SK-N-SH (cell line): Measurements from ENCODE around the gene FUNDC2. TPM values are rescaled to one million over a fixed set of nuclear protein-coding genes. Genes with fewer than 3 reads are reported as not detected.

Source experiments
- CTCF ChIA-PET: fragments of 300-600, 350-600 bp; formaldehyde crosslinking; extraction: SDS; loops from one replicate; lab custom pipeline; 2021; lab: Yijun Ruan, JAX
- POLR2A ChIA-PET: fragments of 350-600 bp; sonication (Branson Sonifier 250); formaldehyde crosslinking; extraction: SDS; loops from one replicate; lab custom pipeline; 2020; ENCODE audit warnings: antibody characterized with exemption, inconsistent platforms; lab: Yijun Ruan, JAX
- DNase-seq: peaks from one replicate; pipeline ENCODE4 v3.0.0; 2012
- H2AFZ ChIP-seq: fragments of 200-600 bp; sonication (generic); 2 replicates; pipeline ENCODE4 v1.8.1; 2016; ENCODE audit warnings: antibody characterized with exemption, mild to moderate bottlenecking, low read depth
- H3F3A ChIP-seq: fragments of 200-600 bp; sonication (generic); replicated peaks from 2 replicates; pipeline ENCODE3; 2016; ENCODE audit warnings: antibody characterized with exemption, mild to moderate bottlenecking; ENCODE audit not compliant: insufficient read depth
- H3K27ac ChIP-seq, 2 experiments: fragments of 200-500 bp in 1 of 2; fragments of 200-600 bp in 1 of 2; sonication (Bioruptor generic) in 1 of 2; sonication (generic), shearing (Covaris generic) in 1 of 2; 2 replicates each; pipeline versions ENCODE4 v1.5.1 to v1.6.1; 2014 to 2016; ENCODE audit warnings: low read depth in 2 of 2, inconsistent platforms in 1 of 2, low read length in 1 of 2, mild to moderate bottlenecking in 1 of 2, mixed read lengths in 1 of 2
- H3K27me3 ChIP-seq: fragments of 200-600 bp; sonication (generic), shearing (Covaris generic); 2 replicates; pipeline ENCODE4 v1.6.1; 2016; ENCODE audit warnings: mixed run types; ENCODE audit not compliant: insufficient read depth
- H3K36me3 ChIP-seq, 2 experiments: fragments of 200-500 bp in 1 of 2; fragments of 200-600 bp in 1 of 2; sonication (Bioruptor generic) in 1 of 2; sonication (generic) in 1 of 2; replicated peaks in 1 of 2; 2 replicates each; pipeline versions ENCODE3 to v1.5.1; 2014 to 2016; ENCODE audit warnings: low read length in 1 of 2, mild to moderate bottlenecking in 1 of 2; ENCODE audit not compliant: insufficient read depth in 2 of 2, control insufficient read depth in 1 of 2
- H3K4me1 ChIP-seq, 2 experiments: fragments of 200-500 bp in 1 of 2; fragments of 200-600 bp in 1 of 2; sonication (Bioruptor generic) in 1 of 2; sonication (generic), shearing (Covaris generic) in 1 of 2; 2 replicates each; pipeline versions ENCODE4 v1.5.1 to v1.6.1; 2014 to 2016; ENCODE audit warnings: low read depth in 1 of 2, low read length in 1 of 2, mixed run types in 1 of 2; ENCODE audit not compliant: insufficient read depth in 2 of 2, control insufficient read depth in 1 of 2
- H3K4me2 ChIP-seq: fragments of 200-600 bp; sonication (generic), shearing (Covaris generic); 2 replicates; pipeline ENCODE4 v1.6.1; 2017; ENCODE audit warnings: mixed run types
- H3K4me3 ChIP-seq, 2 experiments: fragments of 200-500 bp in 1 of 2; fragments of 200-600 bp in 1 of 2; sonication (Bioruptor generic) in 1 of 2; sonication (generic), shearing (Covaris generic) in 1 of 2; 2 replicates each; pipeline versions ENCODE4 v1.5.1 to v1.8.1; 2014 to 2016; ENCODE audit warnings: low read depth in 2 of 2, inconsistent platforms in 1 of 2, low read length in 1 of 2, mild to moderate bottlenecking in 1 of 2, mixed read lengths in 1 of 2, moderate library complexity in 1 of 2
- H3K79me2 ChIP-seq: fragments of 200-600 bp; sonication (generic); 2 replicates; pipeline ENCODE4 v1.8.1; 2017; ENCODE audit warnings: mild to moderate bottlenecking; ENCODE audit not compliant: insufficient read depth
- H3K9ac ChIP-seq: fragments of 200-600 bp; sonication (generic); 2 replicates; pipeline ENCODE4 v1.6.1; 2017; ENCODE audit warnings: mixed run types
- H3K9me2 ChIP-seq: fragments of 200-600 bp; sonication (generic); 2 replicates; pipeline ENCODE4 v1.6.1; 2017; ENCODE audit warnings: mixed run types
- H3K9me3 ChIP-seq: fragments of 200-600 bp; sonication (generic); 2 replicates; pipeline ENCODE4 v1.6.1; 2017; ENCODE audit warnings: mixed run types, mild to moderate bottlenecking, moderate library complexity
- H4K20me1 ChIP-seq: fragments of 200-600 bp; sonication (generic); 2 replicates; pipeline ENCODE4 v1.6.1; 2017; ENCODE audit warnings: mild to moderate bottlenecking, mixed run types; ENCODE audit not compliant: insufficient read depth
- CHD2 ChIP-seq: fragments of 150-350 bp; IDR thresholded peaks from 2 replicates; pipeline ENCODE4 v1.6.1; 2018; ENCODE audit warnings: low read length; ENCODE audit not compliant: partially characterized antibody
- FOXJ3 ChIP-seq: sonication (generic); formaldehyde crosslinking; IDR thresholded peaks from 2 replicates; pipeline ENCODE4 v1.5.1; 2020; ENCODE audit warnings: mild to moderate bottlenecking, missing genetic modification reagents
- FOXM1 ChIP-seq: IDR thresholded peaks from 2 replicates; pipeline ENCODE4 v1.4.0; 2012; ENCODE audit warnings: low read depth, mild to moderate bottlenecking
- GATA2 ChIP-seq: sonication (generic); formaldehyde crosslinking; IDR thresholded peaks from 2 replicates; pipeline ENCODE4 v1.5.0; 2020; ENCODE audit warnings: mild to moderate bottlenecking, missing genetic modification reagents
- JUND ChIP-seq: IDR thresholded peaks from 2 replicates; pipeline ENCODE4 v1.4.0; 2012
- MEF2A ChIP-seq: IDR thresholded peaks from 2 replicates; pipeline ENCODE4 v1.4.0; 2012; ENCODE audit warnings: low read depth, borderline replicate concordance
- MXI1 ChIP-seq: IDR thresholded peaks from 2 replicates; pipeline ENCODE4 v1.6.1; 2012; ENCODE audit warnings: mild to moderate bottlenecking, low read depth, low read length, improper control_type of control experiment
- RAD21 ChIP-seq: IDR thresholded peaks from 2 replicates; pipeline ENCODE4 v1.6.1; 2012; ENCODE audit warnings: mild to moderate bottlenecking, low read length
- SIN3A ChIP-seq: IDR thresholded peaks from 2 replicates; pipeline ENCODE4 v1.6.1; 2012; ENCODE audit warnings: low read depth, mild to moderate bottlenecking, low read length, moderate library complexity, borderline replicate concordance
- SMC3 ChIP-seq: IDR thresholded peaks from 2 replicates; pipeline ENCODE4 v1.6.1; 2012; ENCODE audit warnings: low read depth, low read length, improper control_type of control experiment
- TEAD4 ChIP-seq: IDR thresholded peaks from 2 replicates; pipeline ENCODE4 v1.4.0; 2012; ENCODE audit warnings: mild to moderate bottlenecking, borderline replicate concordance; ENCODE audit not compliant: insufficient read depth
- USF2 ChIP-seq: fragments of 150-350 bp; IDR thresholded peaks from 2 replicates; pipeline ENCODE4 v1.6.1; 2017; ENCODE audit warnings: antibody characterized with exemption, low read length, low read depth, borderline replicate concordance
- WGBS: methylation state at CpG from one replicate; pipeline ENCODE4 v1.1.6; 2017; ENCODE audit warnings: low lambda C conversion rate; 5-methylcytosine and 5-hydroxymethylcytosine counted together
- polyA plus RNA-seq, 3 experiments: library from polyadenylated mRNA; depleted of rRNA; stranded (reverse); fragments of >200 nt; gene quantifications; 2 replicates each; pipeline ENCODE4 v1.2.3, GENCODE V29; 2012
- TF ChIP-seq, protein P1 (sequence below): IDR thresholded peaks from 2 replicates; pipeline ENCODE4 v1.4.0; 2012; ENCODE audit warnings: low read depth, borderline replicate concordance

Gene FUNDC2
- polyA plus RNA-seq, 1 of the 3 experiments (the other 2 are of a cell fraction) = 55.9 TPM

- no peak for DNase-seq
- Histone ChIP-seq H3K4me1 (no peaks in the 10 kb centered on the region), H3F3A (no peaks in the 10 kb centered on the region), H2AFZ (no peak overlapping the region), H3K4me3 (no peak overlapping the region), H3K4me2 (no peak overlapping the region), H3K79me2 (peaks cover 3% of the 10 kb centered on the region; the same call in 1 of the 2 replicates), H3K36me3 (peaks cover 0 to 2% of the 10 kb centered on the region in 2 experiments), H3K9me3 (no peaks in the 10 kb centered on the region), H4K20me1 (peaks cover 3% of the 10 kb centered on the region; the same call in 1 of the 2 replicates), H3K27me3 (no peaks in the 10 kb centered on the region), H3K27ac (no peak overlapping the region), H3K9ac (no peak overlapping the region), H3K9me2 (no peaks in the 10 kb centered on the region)
- POLR2A ChIA-PET = no interaction called here
- WGBS = 48% methylated on average over 6 of the region's 6 CpGs
- TF ChIP-seq SMC3 (no peak), MEF2A (no peak)
- TF ChIP-seq, protein P1, sequence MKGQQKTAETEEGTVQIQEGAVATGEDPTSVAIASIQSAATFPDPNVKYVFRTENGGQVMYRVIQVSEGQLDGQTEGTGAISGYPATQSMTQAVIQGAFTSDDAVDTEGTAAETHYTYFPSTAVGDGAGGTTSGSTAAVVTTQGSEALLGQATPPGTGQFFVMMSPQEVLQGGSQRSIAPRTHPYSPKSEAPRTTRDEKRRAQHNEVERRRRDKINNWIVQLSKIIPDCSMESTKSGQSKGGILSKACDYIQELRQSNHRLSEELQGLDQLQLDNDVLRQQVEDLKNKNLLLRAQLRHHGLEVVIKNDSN = no peak
- CTCF ChIA-PET = interaction anchor here (1.0 to 2.9 kb wide), 4 partner anchors 11 to 27 kb away, joined by 3 to 16 read pairs (median 4); no protein-coding TSS in a partner anchor
These were observed 19.6 kb downstream of the FUNDC2 start for GRCh38 chrX:155046129-155046810.

DNA sequence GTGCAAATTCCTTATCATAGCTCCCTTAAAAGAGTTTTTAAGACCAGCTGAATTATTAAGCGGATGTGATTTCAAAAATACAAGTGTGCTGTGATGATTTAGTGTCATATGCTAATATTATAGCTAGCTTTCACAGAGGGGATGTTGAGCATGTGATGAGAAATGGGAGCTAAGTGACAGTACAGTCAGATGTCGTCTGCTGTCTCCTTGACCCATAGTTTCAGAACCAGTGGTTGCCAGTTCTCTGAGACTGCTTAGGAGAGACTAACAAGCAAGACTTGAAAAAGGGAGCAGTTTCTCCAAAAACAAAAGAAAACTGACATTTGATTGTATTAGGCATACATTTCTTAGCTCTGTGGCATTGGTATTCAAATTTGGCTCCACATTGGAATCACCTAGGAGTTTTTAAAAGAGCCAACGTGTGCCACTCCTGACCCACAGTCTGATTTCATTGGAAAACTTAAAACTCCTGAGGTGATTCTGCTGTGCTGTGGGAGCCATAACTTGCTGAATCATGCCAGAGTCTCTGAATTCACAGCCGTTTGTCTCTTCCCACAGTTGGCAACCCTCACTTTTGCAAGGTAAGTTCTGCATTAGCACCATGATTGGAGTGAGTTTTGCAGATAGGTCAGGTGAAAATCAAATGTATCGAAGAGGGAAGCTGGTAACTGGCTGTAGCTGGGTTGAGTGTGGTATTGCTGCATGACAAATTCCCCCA lies 20.3 kb downstream of the FUNDC2 start:
- Histone ChIP-seq H2AFZ (no peak overlapping the region), H3K9me3 (no peaks in the 10 kb centered on the region), H3F3A (no peaks in the 10 kb centered on the region), H4K20me1 (peaks cover 3% of the 10 kb centered on the region; the same call in 1 of the 2 replicates), H3K27me3 (no peaks in the 10 kb centered on the region), H3K36me3 (peaks cover 2 to 4% of the 10 kb centered on the region in 2 experiments), H3K9me2 (no peaks in the 10 kb centered on the region), H3K4me1 (no peaks in the 10 kb centered on the region), H3K4me3 (no peak overlapping the region), H3K79me2 (peaks cover 3% of the 10 kb centered on the region; the same call in 1 of the 2 replicates), H3K9ac (no peak overlapping the region), H3K27ac (no peak overlapping the region), H3K4me2 (no peak overlapping the region)
- CTCF ChIA-PET = interaction anchor here (1.0 to 2.9 kb wide), 4 partner anchors 10 to 27 kb away, joined by 3 to 16 read pairs (median 4); no protein-coding TSS in a partner anchor
- TF ChIP-seq GATA2 (CRISPR knock-in tag) (no peak), JUND (no peak), SIN3A (no peak), USF2 (no peak), SMC3 (no peak), RAD21 (no peak), MXI1 (no peak), TEAD4 (no peak), FOXM1 (no peak), FOXJ3 (CRISPR knock-in tag) (no peak), CHD2 (no peak)
- DNase-seq = no peak
- 52% methylated on average over 5 of the region's 5 CpGs for WGBS
- POLR2A ChIA-PET = no interaction called here
